Renal cortex interstitium (tissue), 11 donors: Measurements from ENCODE around the gene SYPL2. TPM values are rescaled to one million over a fixed set of nuclear protein-coding genes. Genes with fewer than 3 reads are reported as not detected.
A peak's percentile ranks its signal among the peaks of the same experiment; 100 is the strongest.

Experiments used
- DNase-seq, 11 donors: peaks; one replicate each; pipeline ENCODE4 v3.0.0-alpha.2; 2013; ENCODE audit warnings: low read depth in 9 of 11, low spot score in 4 of 11; ENCODE audit errors: extremely low read depth in 1 of 11
- polyA plus RNA-seq, 3 donors: library from polyadenylated mRNA; unstranded; fragments of 120-200 nt; gene quantifications; one replicate each; pipeline ENCODE4 v1.2.1, GENCODE V29; 2013; ENCODE audit not compliant: insufficient read length in 3 of 3

SYPL2 gene
- polyA plus RNA-seq, 3 donors: 8.6 to 15.0 (median 10.8) TPM

- no peak for DNase-seq
These were observed 18.7 kb downstream of the SYPL2 start for GRCh38 chr1:109485001-109485400.

- no peak for DNase-seq
These were observed 20.9 kb downstream of the SYPL2 start for GRCh38 chr1:109487261-109487660.

GRCh38 chr1:109488201-109488600 is 21.9 kb downstream of the SYPL2 start:
- DNase-seq: no peak

GRCh38 chr1:109488696-109489095 is 22.4 kb downstream of the SYPL2 start:
- no peak for DNase-seq

- no peak for DNase-seq
These were observed 23.9 kb downstream of the SYPL2 start for GRCh38 chr1:109490029-109490933.

- DNase-seq: no peak
These were observed 24.6 kb downstream of the SYPL2 start for GRCh38 chr1:109490934-109491302.

- DNase-seq: no peak
These were observed 25.0 kb downstream of the SYPL2 start for GRCh38 chr1:109491372-109491771.

GRCh38 chr1:109492779-109493178 is 26.4 kb downstream of the SYPL2 start:
- DNase-seq: no peak

- DNase-seq: no peak
These were observed 26.9 kb downstream of the SYPL2 start for GRCh38 chr1:109493227-109493626.

GRCh38 chr1:109493805-109494539 is 27.6 kb downstream of the SYPL2 start, which contains the start of gene CYB561D1:
CYB561D1 (plus strand) TSS chr1:109494094; CDS start chr1:109494140, 46 bp downstream.
- DNase-seq: peak in 9 of 11 donors; percentile 74 to 86 (median 79)

GRCh38 chr1:109495738-109496137 is 29.4 kb downstream of the SYPL2 start:
- no peak for DNase-seq

- no peak for DNase-seq
These were observed 31.3 kb downstream of the SYPL2 start for GRCh38 chr1:109497449-109498160.

GRCh38 chr1:109498161-109498801 is 31.9 kb downstream of the SYPL2 start:
- peak in 7 of 11 donors; percentile 59 to 77 (median 71) for DNase-seq

GRCh38 chr1:109499081-109499480 is 32.7 kb downstream of the SYPL2 start:
- no peak for DNase-seq

- no peak for DNase-seq
These were observed 33.6 kb downstream of the SYPL2 start for GRCh38 chr1:109499661-109500536.

- no peak for DNase-seq
These were observed 34.6 kb downstream of the SYPL2 start for GRCh38 chr1:109500941-109501381.

- no peak for DNase-seq
These were observed 35.5 kb downstream of the SYPL2 start for GRCh38 chr1:109501644-109502363.
